ENCODE results near the gene ATG16L1. TPM values are rescaled to one million over a fixed set of nuclear protein-coding genes. Genes with fewer than 3 reads are reported as not detected.

Gene ATG16L1
- total and polyA plus RNA-seq, 2 experiments from 2014 or later = 15.3 to 37.9 TPM

DNA sequence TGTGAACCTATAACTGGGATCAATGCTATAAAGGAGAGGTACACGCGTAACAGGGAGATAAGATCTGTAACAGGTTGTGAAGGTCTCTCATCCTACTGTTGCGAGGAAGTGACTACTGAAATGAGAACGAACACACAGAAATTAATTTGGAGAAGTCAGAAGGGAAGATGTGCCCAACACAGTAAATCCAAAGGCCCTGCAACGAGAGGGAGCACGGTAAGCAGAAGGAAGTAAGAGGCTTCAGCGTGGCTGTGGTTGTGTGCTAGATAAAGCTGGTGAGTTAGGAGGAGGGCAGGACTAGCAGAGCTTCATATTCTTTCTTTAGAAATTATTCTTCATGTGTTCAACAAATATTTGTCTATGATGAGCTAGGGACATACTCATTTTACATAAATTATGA, 2.5 kb upstream of the ATG16L1 start (continued):
- TF ChIP-seq ETS1 (IDR thresholded peaks at IDR 0.05) (no peak), REST (IDR thresholded peaks at IDR 0.05; ENCODE audit: unreplicated experiment) (no peak)

DNA sequence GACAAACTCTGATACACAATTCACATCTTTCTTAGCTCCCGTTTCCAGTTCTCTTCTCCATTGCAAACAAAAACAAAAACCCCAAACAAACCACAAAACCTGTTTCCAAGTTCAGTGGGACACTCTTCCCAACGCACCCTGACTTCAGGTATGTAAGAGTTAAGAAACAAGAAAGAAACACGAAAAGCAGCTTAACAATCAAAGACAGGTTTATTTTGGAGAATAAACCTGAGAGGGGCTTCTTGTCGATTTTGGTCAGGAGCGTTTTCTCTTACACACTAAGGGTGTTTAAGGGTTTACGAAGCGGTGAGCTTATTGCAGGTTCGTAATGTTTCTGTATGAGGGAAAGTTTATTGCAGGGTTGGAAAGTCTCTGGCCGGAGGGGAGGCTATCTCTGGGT, 905 bp upstream of the ATG16L1 start:
- Mint-ChIP-seq H3K4me1 (peaks cover 5% of the 10 kb centered on the region; the same call in 2 of the 3 replicates), H3K9me3 (peaks cover 19% of the 10 kb centered on the region), H3K27me3 (ENCODE audit: insufficient read depth, low read depth, poor library complexity) (peaks cover 7% of the 10 kb centered on the region), H3K4me3 (no peak overlapping the region; the same call in 2 of the 3 replicates), H3K27ac (peak overlapping the region; percentile 25; the same call in 1 of the 2 replicates), H3K36me3 (ENCODE audit: low read depth) (peaks cover 29% of the 10 kb centered on the region)
- 0 out of 2 replicates have a peak, but pooled peaks cover 4% of the 10 kb centered on the region for H3K4me1 ChIP-seq (ENCODE audit: insufficient read depth)
- DNase-seq (ENCODE audit: low spot score) (no peak), ATAC-seq (no peak)
- H3K36me3 ChIP-seq (ENCODE audit: insufficient read depth) = peaks cover 5% of the 10 kb centered on the region; the same call in 1 of the 2 replicates
- peaks cover 25% of the 10 kb centered on the region for H4K20me1 ChIP-seq (replicated peaks; ENCODE audit: insufficient read depth)
- peak overlapping the region; percentile 100 for H2AFZ ChIP-seq
- no peak overlapping the region for H3K27ac ChIP-seq (ENCODE audit: low read depth)
- H3K4me2 ChIP-seq = no peak overlapping the region
- TF ChIP-seq, protein P1, sequence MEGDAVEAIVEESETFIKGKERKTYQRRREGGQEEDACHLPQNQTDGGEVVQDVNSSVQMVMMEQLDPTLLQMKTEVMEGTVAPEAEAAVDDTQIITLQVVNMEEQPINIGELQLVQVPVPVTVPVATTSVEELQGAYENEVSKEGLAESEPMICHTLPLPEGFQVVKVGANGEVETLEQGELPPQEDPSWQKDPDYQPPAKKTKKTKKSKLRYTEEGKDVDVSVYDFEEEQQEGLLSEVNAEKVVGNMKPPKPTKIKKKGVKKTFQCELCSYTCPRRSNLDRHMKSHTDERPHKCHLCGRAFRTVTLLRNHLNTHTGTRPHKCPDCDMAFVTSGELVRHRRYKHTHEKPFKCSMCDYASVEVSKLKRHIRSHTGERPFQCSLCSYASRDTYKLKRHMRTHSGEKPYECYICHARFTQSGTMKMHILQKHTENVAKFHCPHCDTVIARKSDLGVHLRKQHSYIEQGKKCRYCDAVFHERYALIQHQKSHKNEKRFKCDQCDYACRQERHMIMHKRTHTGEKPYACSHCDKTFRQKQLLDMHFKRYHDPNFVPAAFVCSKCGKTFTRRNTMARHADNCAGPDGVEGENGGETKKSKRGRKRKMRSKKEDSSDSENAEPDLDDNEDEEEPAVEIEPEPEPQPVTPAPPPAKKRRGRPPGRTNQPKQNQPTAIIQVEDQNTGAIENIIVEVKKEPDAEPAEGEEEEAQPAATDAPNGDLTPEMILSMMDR (conservative IDR thresholded peaks at IDR 0.05; ENCODE audit: low read depth in 2 of 2) = no peak
- TF ChIP-seq EZH2 (IDR thresholded peaks at IDR 0.05; ENCODE audit: low read depth, unreplicated experiment) = no peak
- TF ChIP-seq NANOG (IDR thresholded peaks at IDR 0.05; ENCODE audit: borderline replicate concordance) = no peak
- no peak for TF ChIP-seq STAT1 (IDR thresholded peaks at IDR 0.05; ENCODE audit: unreplicated experiment)
- TF ChIP-seq JUNB (IDR thresholded peaks at IDR 0.05; ENCODE audit: unreplicated experiment) = no peak
- TF ChIP-seq POLR2AphosphoS5 (IDR thresholded peaks at IDR 0.05; ENCODE audit: low read depth) = no peak
- no peak for TF ChIP-seq CREB1 (CRISPR knock-in tag; IDR thresholded peaks at IDR 0.05; ENCODE audit: low read depth)
- no peak for TF ChIP-seq ZNF114 (CRISPR knock-in tag; IDR thresholded peaks at IDR 0.05)
- H3K79me2 ChIP-seq (replicated peaks; ENCODE audit: insufficient read depth) = peaks cover 38% of the 10 kb centered on the region
- H3F3A ChIP-seq (replicated peaks; ENCODE audit: low read depth) = no peaks in the 10 kb centered on the region
- H3K27me3 ChIP-seq (ENCODE audit: insufficient read depth) = no peaks in the 10 kb centered on the region
- H3K4me3 ChIP-seq = no peak overlapping the region
- H3K9me2 ChIP-seq (ENCODE audit: insufficient read depth) = no peaks in the 10 kb centered on the region
